Measurements from ENCODE around the gene ST3GAL6. TPM values are rescaled to one million over a fixed set of nuclear protein-coding genes. Genes with fewer than 3 reads are reported as not detected.
A peak's percentile ranks its signal among the peaks of the same experiment; 100 is the strongest.

Gene ST3GAL6
- total and polyA plus RNA-seq, 9 of the 15 experiments (the other 6 are each of a cell fraction or from before 2014, with no cell fraction given), result 0.14 TPM; not detected in 8

DNA sequence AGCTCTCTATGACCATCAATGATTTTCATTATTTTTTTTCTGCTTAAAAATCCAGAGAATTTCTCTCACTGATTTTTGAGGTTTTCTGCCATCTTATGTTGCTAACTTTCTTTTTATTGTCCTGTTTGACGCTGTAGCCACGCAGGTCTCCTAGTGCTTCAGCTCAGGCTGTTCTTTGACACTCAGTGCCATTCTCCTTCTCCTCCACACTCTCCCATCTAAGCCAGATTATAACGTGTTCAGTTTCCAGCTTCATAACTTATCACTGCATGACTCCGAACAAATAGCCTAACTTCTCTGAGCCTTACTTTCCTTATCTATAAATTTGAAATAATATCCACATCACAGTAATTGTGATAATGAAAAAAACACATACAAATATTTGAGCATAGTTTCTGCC lies 22.8 kb upstream of the ST3GAL6 start (continued):
- no peak for TF ChIP-seq POLR2AphosphoS5 (IDR thresholded peaks at IDR 0.05; ENCODE audit: control insufficient read depth, insufficient read depth, low read depth, low read length)
- TF ChIP-seq DMBX1 (CRISPR knock-in tag; IDR thresholded peaks at IDR 0.05; ENCODE audit: borderline replicate concordance), result no peak

DNA sequence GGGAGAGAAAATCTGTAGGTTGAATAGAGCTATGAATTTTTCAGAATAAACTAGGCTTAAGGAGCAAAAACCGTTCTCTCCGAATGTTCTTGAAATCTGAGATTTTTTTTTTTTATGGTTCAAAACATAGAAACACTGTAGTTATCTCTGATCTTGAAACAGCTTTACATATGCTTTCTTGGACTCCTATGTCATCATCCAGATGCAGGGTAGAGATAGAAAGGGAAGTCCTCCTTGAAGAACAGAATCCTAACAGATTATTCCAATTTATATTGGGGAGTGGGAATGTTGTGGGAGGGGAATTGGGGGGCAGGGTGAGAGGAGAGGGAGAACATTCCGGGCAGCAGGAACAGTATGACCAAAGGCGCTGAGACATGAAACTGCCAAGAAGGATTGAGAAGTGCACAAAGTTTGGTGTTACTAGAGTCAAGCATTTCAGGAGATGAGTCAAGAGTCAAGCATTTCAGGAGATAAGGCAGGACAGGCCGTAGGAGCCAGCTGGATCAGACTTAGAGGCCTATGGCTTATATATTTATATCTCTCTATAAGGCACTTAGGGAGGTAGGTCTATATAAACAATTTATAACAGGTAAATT lies 21.9 kb upstream of the ST3GAL6 start:
- H2AFZ ChIP-seq (ENCODE audit: low read depth, low read length), result no peak overlapping the region
- no peaks in the 10 kb centered on the region for H3K9me3 ChIP-seq (replicated peaks; ENCODE audit: control insufficient read depth, insufficient read depth, low read depth, low read length)
- FAIRE-seq, result no peak
- in situ Hi-C loops (cut with MboI), result no loop called here
- no TSS peak for BruUV-seq (replicated peaks)
- no peak overlapping the region for H3K27ac ChIP-seq (ENCODE audit: extremely low read depth, low read depth, low read length)
- 0% methylated on average over 3 of the region's 5 CpGs for WGBS (ENCODE audit: insufficient coverage, low coverage, missing lambda C conversion rate)
- H3K36me3 ChIP-seq (ENCODE audit: control insufficient read depth, insufficient read depth, low read length), result no peaks in the 10 kb centered on the region
- H3K27me3 ChIP-seq (ENCODE audit: control insufficient read depth in 2 of 2, insufficient read depth in 2 of 2, low read length in 2 of 2), result no peaks in the 10 kb centered on the region
- no peaks in the 10 kb centered on the region for H4K20me1 ChIP-seq (replicated peaks; ENCODE audit: control insufficient read depth, insufficient read depth, low read length)
- DNase-seq (ENCODE audit: extremely low read depth in 1 of 4, low spot score in 3 of 4), result no peak
- TF ChIP-seq ATF3 (IDR thresholded peaks at IDR 0.05) (peak; percentile 63; the same call in 1 of the 2 replicates), ATF3 (CRISPR knock-in tag; conservative IDR thresholded peaks at IDR 0.05) (no peak), FOSL1 (tag; conservative IDR thresholded peaks at IDR 0.05) (peak; percentile 79), CEBPG (CRISPR knock-in tag; IDR thresholded peaks at IDR 0.05) (no peak), CEBPG (tag; conservative IDR thresholded peaks at IDR 0.05 in 1 of 2, IDR thresholded peaks at IDR 0.05 in 1 of 2) (peak in 1 of 2 experiments; percentile 27; a peak in 2 of 4 replicates), SMARCE1 (IDR thresholded peaks at IDR 0.05) (peak; percentile 36; the same call in 1 of the 2 replicates)
- TF ChIP-seq, protein P1, sequence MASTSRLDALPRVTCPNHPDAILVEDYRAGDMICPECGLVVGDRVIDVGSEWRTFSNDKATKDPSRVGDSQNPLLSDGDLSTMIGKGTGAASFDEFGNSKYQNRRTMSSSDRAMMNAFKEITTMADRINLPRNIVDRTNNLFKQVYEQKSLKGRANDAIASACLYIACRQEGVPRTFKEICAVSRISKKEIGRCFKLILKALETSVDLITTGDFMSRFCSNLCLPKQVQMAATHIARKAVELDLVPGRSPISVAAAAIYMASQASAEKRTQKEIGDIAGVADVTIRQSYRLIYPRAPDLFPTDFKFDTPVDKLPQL (IDR thresholded peaks at IDR 0.05; ENCODE audit: extremely low read depth, insufficient read length), result no peak
- no peaks in the 10 kb centered on the region for H3K79me2 ChIP-seq (ENCODE audit: control insufficient read depth, insufficient read depth, low read length)
- H3K4me1 ChIP-seq (replicated peaks in 1 of 2; ENCODE audit: control insufficient read depth in 2 of 2, insufficient read depth in 2 of 2, low read length in 2 of 2), result no peaks in the 10 kb centered on the region
- no peak overlapping the region for H3K9ac ChIP-seq (ENCODE audit: insufficient read depth in 1 of 2, low read depth in 2 of 2, low read length in 2 of 2)
- intact Hi-C loops (cut with micrococcal nuclease), result no loop called here
- no peak overlapping the region for H3K4me2 ChIP-seq (ENCODE audit: insufficient read depth, low read length)
- no peak overlapping the region for H3K4me3 ChIP-seq
- ATAC-seq, result no peak
- ChIA-PET CTCF (ENCODE audit: low intra/inter-chr PET ratio) (no interaction called here), POLR2A (interaction anchor here (0.7 kb wide), 1 partner anchor 14 kb away, joined by 3 read pairs; no protein-coding TSS in a partner anchor)
- no peaks in the 10 kb centered on the region for H3K9me1 ChIP-seq (ENCODE audit: control insufficient read depth, insufficient read depth, low read length)

Measured in K562 (cell line).